COLO668 (cell line): ENCODE results near the gene L2HGDH.

Experiments used
- DNase-seq: peaks from one replicate; lab custom pipeline; 2025; ENCODE audit not compliant: unreplicated experiment; lab: John Stamatoyannopoulos, UW

Gene L2HGDH

GRCh38 chr14:50230701-50231474 lies 81.1 kb downstream of the L2HGDH start:
- peak; percentile 75 for DNase-seq

GRCh38 chr14:50230401-50230700 lies 81.7 kb downstream of the L2HGDH start:
- no peak for DNase-seq

- no peak for DNase-seq
These were observed 82.3 kb downstream of the L2HGDH start for GRCh38 chr14:50229681-50230080.

- DNase-seq = no peak
These were observed 83.7 kb downstream of the L2HGDH start for GRCh38 chr14:50228313-50228712.

- no peak for DNase-seq
These were observed 86.1 kb downstream of the L2HGDH start for GRCh38 chr14:50225974-50226297.

- no peak for DNase-seq
These were observed 86.7 kb downstream of the L2HGDH start for GRCh38 chr14:50225067-50225973.

- DNase-seq = no peak
These were observed 89.9 kb downstream of the L2HGDH start for GRCh38 chr14:50222055-50222613.

GRCh38 chr14:50218501-50218900 lies 93.5 kb downstream of the L2HGDH start:
- no peak for DNase-seq

GRCh38 chr14:50215416-50215815 lies 96.6 kb downstream of the L2HGDH start:
- DNase-seq = no peak

- DNase-seq = no peak
These were observed 98.2 kb downstream of the L2HGDH start for GRCh38 chr14:50213795-50214194.

- DNase-seq = no peak
These were observed 99.3 kb downstream of the L2HGDH start for GRCh38 chr14:50212726-50213125.

GRCh38 chr14:50210074-50210473 lies 102.0 kb downstream of the L2HGDH start:
- peak; percentile 23 for DNase-seq

GRCh38 chr14:50198499-50198898 lies 113.5 kb downstream of the L2HGDH start:
- DNase-seq = no peak

GRCh38 chr14:50191499-50191898 lies 120.5 kb downstream of the L2HGDH start:
- DNase-seq = no peak
